DMS53 treated with DMSO at 0.1 percent for 48 hours (cell line): Measurements from ENCODE around the gene FKBP5.
"Not testable (repeated sequence)": the region's sequence is repeated elsewhere in the genome, so short reads cannot be mapped to it uniquely, and the experiment has no call there.

Experiments used
- DNase-seq: peaks from one replicate; lab custom pipeline; 2025; ENCODE audit not compliant: unreplicated experiment; lab: John Stamatoyannopoulos, UW

Gene FKBP5

GRCh38 chr6:35622283-35622682 lies 66.4 kb downstream of the FKBP5 start:
- DNase-seq: no peak

GRCh38 chr6:35620706-35621105 lies 68.0 kb downstream of the FKBP5 start:
- no peak for DNase-seq

GRCh38 chr6:35613762-35614161 lies 75.0 kb downstream of the FKBP5 start:
- no peak for DNase-seq

- no peak for DNase-seq
Observed at GRCh38 chr6:35611240-35611639, 77.5 kb downstream of the FKBP5 start.

- DNase-seq: no peak
Observed at GRCh38 chr6:35610830-35611229, 77.9 kb downstream of the FKBP5 start.

- DNase-seq: no peak
Observed at GRCh38 chr6:35609588-35609987, 79.1 kb downstream of the FKBP5 start.

- DNase-seq: no peak
Observed at GRCh38 chr6:35607517-35608233, 81.0 kb downstream of the FKBP5 start.

GRCh38 chr6:35605600-35605999 lies 83.1 kb downstream of the FKBP5 start:
- DNase-seq: no peak

GRCh38 chr6:35603326-35604202 lies 85.2 kb downstream of the FKBP5 start:
- peak; percentile 16 for DNase-seq

GRCh38 chr6:35602133-35602946 lies 86.4 kb downstream of the FKBP5 start:
- no peak for DNase-seq

GRCh38 chr6:35601331-35602132 lies 87.2 kb downstream of the FKBP5 start:
- DNase-seq: no peak

- DNase-seq: no peak
Observed at GRCh38 chr6:35600659-35601125, 88.0 kb downstream of the FKBP5 start.

- DNase-seq: no peak
Observed at GRCh38 chr6:35599761-35600658, 88.7 kb downstream of the FKBP5 start.

- DNase-seq: not testable (repeated sequence)
Observed at GRCh38 chr6:35598621-35599020, 90.1 kb downstream of the FKBP5 start.

GRCh38 chr6:35596448-35597442 lies 92.0 kb downstream of the FKBP5 start:
- DNase-seq: peak; percentile 24

GRCh38 chr6:35594503-35595186 lies 94.1 kb downstream of the FKBP5 start:
- DNase-seq: no peak

GRCh38 chr6:35592178-35592577 lies 96.5 kb downstream of the FKBP5 start:
- DNase-seq: no peak

- DNase-seq: no peak
Observed at GRCh38 chr6:35590622-35591066, 98.1 kb downstream of the FKBP5 start.
